Neural cell (in vitro differentiated cells): ENCODE data around the gene NGF. TPM values are rescaled to one million over a fixed set of nuclear protein-coding genes. Genes with fewer than 3 reads are reported as not detected.

ENCODE experiments used
- H2AFZ ChIP-seq: fragments of 200-600, 300-800 bp; sonication (generic), shearing (Covaris generic); 2 replicates; pipeline ENCODE4 v1.6.0; 2014; ENCODE audit warnings: low read depth, mild to moderate bottlenecking, antibody characterized with exemption, low read length, moderate library complexity
- H3F3A ChIP-seq: fragments of 200-600 bp; shearing (Covaris generic); 2 replicates; pipeline ENCODE4 v1.6.1; 2016; ENCODE audit warnings: mild to moderate bottlenecking, moderate library complexity, mixed read lengths, antibody characterized with exemption, low read length; ENCODE audit not compliant: insufficient read depth, poor library complexity, severe bottlenecking
- H3K27ac ChIP-seq: fragments of 200-600, 300-800 bp; sonication (generic), shearing (Covaris generic); 2 replicates; pipeline ENCODE4 v1.5.1; 2014; ENCODE audit warnings: mild to moderate bottlenecking, low read length, moderate library complexity
- H3K27me3 ChIP-seq: fragments of 300-800, 200-600 bp; sonication (generic), shearing (Covaris generic); 2 replicates; pipeline ENCODE4 v1.6.0; 2014; ENCODE audit warnings: mild to moderate bottlenecking, low read depth, low read length, moderate library complexity; ENCODE audit not compliant: insufficient read depth
- H3K36me3 ChIP-seq: fragments of 300-800, 200-600 bp; sonication (generic), shearing (Covaris generic); 2 replicates; pipeline ENCODE4 v1.5.1; 2014; ENCODE audit warnings: mild to moderate bottlenecking, antibody characterized with exemption, low read length, moderate library complexity; ENCODE audit not compliant: insufficient read depth
- H3K4me2 ChIP-seq: fragments of 300-800, 200-600 bp; sonication (generic), shearing (Covaris generic); 2 replicates; pipeline ENCODE4 v1.6.0; 2014; ENCODE audit warnings: mild to moderate bottlenecking, low read length
- H3K4me3 ChIP-seq: fragments of 300-800, 200-600 bp; sonication (generic), shearing (Covaris generic); 2 replicates; pipeline ENCODE4 v1.5.1; 2014; ENCODE audit warnings: mild to moderate bottlenecking, low read length, moderate library complexity
- H3K79me2 ChIP-seq: fragments of 200-600 bp; shearing (Covaris generic); replicated peaks from 2 replicates; pipeline ENCODE4 v1.6.0; 2014; ENCODE audit warnings: mild to moderate bottlenecking, low read length, moderate library complexity; ENCODE audit not compliant: insufficient read depth
- H3K9ac ChIP-seq: fragments of 300-800, 200-600 bp; sonication (generic), shearing (Covaris generic); 2 replicates; pipeline ENCODE4 v1.6.1; 2016; ENCODE audit warnings: mild to moderate bottlenecking, low read length, mixed read lengths
- H3K9me2 ChIP-seq: fragments of 200-600 bp; shearing (Covaris generic); 2 replicates; pipeline ENCODE4 v1.6.1; 2016; ENCODE audit warnings: mild to moderate bottlenecking, low read length, mixed read lengths; ENCODE audit not compliant: insufficient read depth
- H3K9me3 ChIP-seq: fragments of 200-600, 300-800 bp; sonication (generic), shearing (Covaris generic); 2 replicates; pipeline ENCODE4 v1.6.1; 2016; ENCODE audit warnings: mild to moderate bottlenecking, mixed run types, low read length, moderate library complexity, mixed read lengths
- H4K20me1 ChIP-seq: fragments of 200-600 bp; shearing (Covaris generic); 2 replicates; pipeline ENCODE4 v1.6.1; 2016; ENCODE audit warnings: mild to moderate bottlenecking, mixed run types; ENCODE audit not compliant: insufficient read depth
- EP300 ChIP-seq: fragments of 450-650 bp; conservative IDR thresholded peaks from 2 replicates; pipeline ENCODE4 v1.6.1; 2014; ENCODE audit warnings: antibody characterized with exemption, mild to moderate bottlenecking, moderate library complexity; ENCODE audit not compliant: poor library complexity, severe bottlenecking
- EZH2 ChIP-seq: fragments of 200-600, 300-800 bp; shearing (Covaris generic), sonication (generic); IDR thresholded peaks from 2 replicates; pipeline ENCODE4 v1.6.1; 2014; ENCODE audit warnings: antibody characterized with exemption, low read length, borderline replicate concordance, mild to moderate bottlenecking; ENCODE audit not compliant: insufficient read depth, poor library complexity, severe bottlenecking
- MXI1 ChIP-seq: fragments of 450-650 bp; conservative IDR thresholded peaks from 2 replicates; pipeline ENCODE4 v1.6.1; 2014; ENCODE audit warnings: antibody characterized with exemption, mild to moderate bottlenecking; ENCODE audit not compliant: poor library complexity, severe bottlenecking
- POLR2AphosphoS5 ChIP-seq: IDR thresholded peaks from 2 replicates; pipeline ENCODE4 v1.6.1; 2012
- RAD21 ChIP-seq: fragments of 450-650 bp; conservative IDR thresholded peaks from 2 replicates; pipeline ENCODE4 v1.6.1; 2014; ENCODE audit warnings: antibody characterized with exemption, mild to moderate bottlenecking, moderate library complexity
- SMC3 ChIP-seq: fragments of 450-650 bp; conservative IDR thresholded peaks from 2 replicates; pipeline ENCODE4 v1.6.1; 2014; ENCODE audit warnings: antibody characterized with exemption, mild to moderate bottlenecking, moderate library complexity; ENCODE audit not compliant: poor library complexity
- TAF1 ChIP-seq: IDR thresholded peaks from 2 replicates; pipeline ENCODE4 v1.6.1; 2012; ENCODE audit warnings: low read depth
- polyA plus RNA-seq: library from polyadenylated mRNA; depleted of rRNA; stranded (reverse); fragments of >200 nt; gene quantifications from 2 replicates; pipeline ENCODE4 v1.2.3, GENCODE V29; 2014
- TF ChIP-seq, protein P1 (sequence below): IDR thresholded peaks from 2 replicates; pipeline ENCODE4 v1.6.1; 2012; ENCODE audit warnings: borderline replicate concordance
- TF ChIP-seq, protein P2 (sequence below): fragments of 450-650 bp; IDR thresholded peaks from 2 replicates; pipeline ENCODE4 v1.5.1; 2014; ENCODE audit warnings: antibody characterized with exemption, mild to moderate bottlenecking, moderate library complexity; ENCODE audit not compliant: poor library complexity, severe bottlenecking

NGF gene
- polyA plus RNA-seq, 1 donor from 2014 or later = not detected

DNA sequence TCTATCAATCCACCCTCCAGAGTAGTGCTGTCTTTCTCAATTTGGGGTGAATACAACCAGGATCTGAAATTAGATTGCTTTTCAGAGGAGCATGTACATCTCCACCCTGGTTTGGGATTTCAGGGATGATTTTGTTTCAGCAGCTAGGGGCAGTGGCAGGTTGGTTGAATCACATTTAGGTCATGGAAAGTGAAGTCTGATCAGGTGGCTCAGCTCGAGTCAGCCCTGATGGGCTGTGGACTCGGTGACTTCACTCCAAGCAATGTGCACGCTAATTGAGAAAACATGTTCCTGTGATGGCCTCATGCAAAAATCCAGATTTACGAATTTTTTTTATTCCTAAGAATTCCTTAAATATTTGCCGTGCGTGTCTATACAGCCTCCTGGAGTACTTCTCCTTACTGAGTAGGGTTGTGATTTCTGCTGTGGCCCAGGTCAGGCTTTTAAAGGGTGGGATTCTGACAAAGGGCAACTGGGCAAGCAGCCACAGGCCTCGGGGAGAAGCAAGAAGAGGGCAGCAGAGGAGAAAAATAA, 7.5 kb downstream of the NGF start:
- Histone ChIP-seq H2AFZ (no peak overlapping the region), H3K9me2 (no peaks in the 10 kb centered on the region), H3F3A (no peaks in the 10 kb centered on the region), H3K4me3 (no peak overlapping the region), H3K9ac (no peak overlapping the region), H3K4me2 (no peak overlapping the region), H3K36me3 (no peaks in the 10 kb centered on the region), H3K79me2 (no peaks in the 10 kb centered on the region), H3K27ac (no peak overlapping the region), H3K9me3 (no peaks in the 10 kb centered on the region), H3K27me3 (peaks cover under 1% of the 10 kb centered on the region), H4K20me1 (no peaks in the 10 kb centered on the region)
- no peak for TF ChIP-seq POLR2AphosphoS5
- TF ChIP-seq, protein P1, sequence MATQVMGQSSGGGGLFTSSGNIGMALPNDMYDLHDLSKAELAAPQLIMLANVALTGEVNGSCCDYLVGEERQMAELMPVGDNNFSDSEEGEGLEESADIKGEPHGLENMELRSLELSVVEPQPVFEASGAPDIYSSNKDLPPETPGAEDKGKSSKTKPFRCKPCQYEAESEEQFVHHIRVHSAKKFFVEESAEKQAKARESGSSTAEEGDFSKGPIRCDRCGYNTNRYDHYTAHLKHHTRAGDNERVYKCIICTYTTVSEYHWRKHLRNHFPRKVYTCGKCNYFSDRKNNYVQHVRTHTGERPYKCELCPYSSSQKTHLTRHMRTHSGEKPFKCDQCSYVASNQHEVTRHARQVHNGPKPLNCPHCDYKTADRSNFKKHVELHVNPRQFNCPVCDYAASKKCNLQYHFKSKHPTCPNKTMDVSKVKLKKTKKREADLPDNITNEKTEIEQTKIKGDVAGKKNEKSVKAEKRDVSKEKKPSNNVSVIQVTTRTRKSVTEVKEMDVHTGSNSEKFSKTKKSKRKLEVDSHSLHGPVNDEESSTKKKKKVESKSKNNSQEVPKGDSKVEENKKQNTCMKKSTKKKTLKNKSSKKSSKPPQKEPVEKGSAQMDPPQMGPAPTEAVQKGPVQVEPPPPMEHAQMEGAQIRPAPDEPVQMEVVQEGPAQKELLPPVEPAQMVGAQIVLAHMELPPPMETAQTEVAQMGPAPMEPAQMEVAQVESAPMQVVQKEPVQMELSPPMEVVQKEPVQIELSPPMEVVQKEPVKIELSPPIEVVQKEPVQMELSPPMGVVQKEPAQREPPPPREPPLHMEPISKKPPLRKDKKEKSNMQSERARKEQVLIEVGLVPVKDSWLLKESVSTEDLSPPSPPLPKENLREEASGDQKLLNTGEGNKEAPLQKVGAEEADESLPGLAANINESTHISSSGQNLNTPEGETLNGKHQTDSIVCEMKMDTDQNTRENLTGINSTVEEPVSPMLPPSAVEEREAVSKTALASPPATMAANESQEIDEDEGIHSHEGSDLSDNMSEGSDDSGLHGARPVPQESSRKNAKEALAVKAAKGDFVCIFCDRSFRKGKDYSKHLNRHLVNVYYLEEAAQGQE = no peak
- TF ChIP-seq, protein P2, sequence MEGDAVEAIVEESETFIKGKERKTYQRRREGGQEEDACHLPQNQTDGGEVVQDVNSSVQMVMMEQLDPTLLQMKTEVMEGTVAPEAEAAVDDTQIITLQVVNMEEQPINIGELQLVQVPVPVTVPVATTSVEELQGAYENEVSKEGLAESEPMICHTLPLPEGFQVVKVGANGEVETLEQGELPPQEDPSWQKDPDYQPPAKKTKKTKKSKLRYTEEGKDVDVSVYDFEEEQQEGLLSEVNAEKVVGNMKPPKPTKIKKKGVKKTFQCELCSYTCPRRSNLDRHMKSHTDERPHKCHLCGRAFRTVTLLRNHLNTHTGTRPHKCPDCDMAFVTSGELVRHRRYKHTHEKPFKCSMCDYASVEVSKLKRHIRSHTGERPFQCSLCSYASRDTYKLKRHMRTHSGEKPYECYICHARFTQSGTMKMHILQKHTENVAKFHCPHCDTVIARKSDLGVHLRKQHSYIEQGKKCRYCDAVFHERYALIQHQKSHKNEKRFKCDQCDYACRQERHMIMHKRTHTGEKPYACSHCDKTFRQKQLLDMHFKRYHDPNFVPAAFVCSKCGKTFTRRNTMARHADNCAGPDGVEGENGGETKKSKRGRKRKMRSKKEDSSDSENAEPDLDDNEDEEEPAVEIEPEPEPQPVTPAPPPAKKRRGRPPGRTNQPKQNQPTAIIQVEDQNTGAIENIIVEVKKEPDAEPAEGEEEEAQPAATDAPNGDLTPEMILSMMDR = no peak
- no peak for TF ChIP-seq EZH2
- no peak for TF ChIP-seq MXI1

DNA sequence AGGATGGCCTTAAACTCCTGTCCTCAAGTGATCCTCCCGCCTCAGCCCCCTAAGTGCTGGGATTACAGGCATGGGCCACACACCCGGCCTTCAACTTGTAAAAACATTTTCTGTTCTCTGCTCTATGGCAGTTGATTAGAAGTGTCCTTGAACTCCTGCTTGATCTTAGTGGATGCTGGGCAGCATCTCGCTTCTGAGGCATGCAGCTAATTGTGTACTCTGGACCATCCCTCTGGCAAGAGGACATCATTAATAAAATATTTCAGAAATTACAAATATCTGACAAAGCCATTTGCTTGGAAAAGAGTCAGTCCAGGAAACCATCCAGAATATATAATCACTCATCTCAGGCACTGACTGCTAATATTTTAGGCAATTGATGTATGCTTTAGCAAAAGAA, 8.1 kb downstream of the NGF start:
- no peak overlapping the region for H3K4me3 ChIP-seq
- no peak overlapping the region for H3K9ac ChIP-seq
- H4K20me1 ChIP-seq = no peaks in the 10 kb centered on the region
- H3K4me2 ChIP-seq = no peak overlapping the region
- no peaks in the 10 kb centered on the region for H3F3A ChIP-seq
- H3K27me3 ChIP-seq = no peaks in the 10 kb centered on the region
- H3K27ac ChIP-seq = no peak overlapping the region
- H3K36me3 ChIP-seq = no peaks in the 10 kb centered on the region
- no peaks in the 10 kb centered on the region for H3K79me2 ChIP-seq
- no peaks in the 10 kb centered on the region for H3K9me3 ChIP-seq
- TF ChIP-seq RAD21 (no peak), SMC3 (no peak), MXI1 (no peak), POLR2AphosphoS5 (no peak), TAF1 (no peak), EP300 (no peak), EZH2 (no peak)
- TF ChIP-seq, protein P1 = no peak
- TF ChIP-seq, protein P2 = no peak
- no peak overlapping the region for H2AFZ ChIP-seq
- no peaks in the 10 kb centered on the region for H3K9me2 ChIP-seq
